SK-N-SH (cell line): ENCODE results near the gene MS4A10. TPM values are rescaled to one million over a fixed set of nuclear protein-coding genes. Genes with fewer than 3 reads are reported as not detected.

Experiments used
- CTCF ChIA-PET: fragments of 300-600, 350-600 bp; formaldehyde crosslinking; extraction: SDS; loops from one replicate; lab custom pipeline; 2021; lab: Yijun Ruan, JAX
- POLR2A ChIA-PET: fragments of 350-600 bp; sonication (Branson Sonifier 250); formaldehyde crosslinking; extraction: SDS; loops from one replicate; lab custom pipeline; 2020; ENCODE audit warnings: antibody characterized with exemption, inconsistent platforms; lab: Yijun Ruan, JAX
- DNase-seq: peaks from one replicate; pipeline ENCODE4 v3.0.0; 2012
- H2AFZ ChIP-seq: fragments of 200-600 bp; sonication (generic); 2 replicates; pipeline ENCODE4 v1.8.1; 2016; ENCODE audit warnings: antibody characterized with exemption, mild to moderate bottlenecking, low read depth
- H3F3A ChIP-seq: fragments of 200-600 bp; sonication (generic); replicated peaks from 2 replicates; pipeline ENCODE3; 2016; ENCODE audit warnings: antibody characterized with exemption, mild to moderate bottlenecking; ENCODE audit not compliant: insufficient read depth
- H3K27ac ChIP-seq, 2 experiments: fragments of 200-500 bp in 1 of 2; fragments of 200-600 bp in 1 of 2; sonication (Bioruptor generic) in 1 of 2; sonication (generic), shearing (Covaris generic) in 1 of 2; 2 replicates each; pipeline versions ENCODE4 v1.5.1 to v1.6.1; 2014 to 2016; ENCODE audit warnings: low read depth in 2 of 2, inconsistent platforms in 1 of 2, low read length in 1 of 2, mild to moderate bottlenecking in 1 of 2, mixed read lengths in 1 of 2
- H3K27me3 ChIP-seq: fragments of 200-600 bp; sonication (generic), shearing (Covaris generic); 2 replicates; pipeline ENCODE4 v1.6.1; 2016; ENCODE audit warnings: mixed run types; ENCODE audit not compliant: insufficient read depth
- H3K36me3 ChIP-seq, 2 experiments: fragments of 200-500 bp in 1 of 2; fragments of 200-600 bp in 1 of 2; sonication (Bioruptor generic) in 1 of 2; sonication (generic) in 1 of 2; replicated peaks in 1 of 2; 2 replicates each; pipeline versions ENCODE3 to v1.5.1; 2014 to 2016; ENCODE audit warnings: low read length in 1 of 2, mild to moderate bottlenecking in 1 of 2; ENCODE audit not compliant: insufficient read depth in 2 of 2, control insufficient read depth in 1 of 2
- H3K4me1 ChIP-seq, 2 experiments: fragments of 200-500 bp in 1 of 2; fragments of 200-600 bp in 1 of 2; sonication (Bioruptor generic) in 1 of 2; sonication (generic), shearing (Covaris generic) in 1 of 2; 2 replicates each; pipeline versions ENCODE4 v1.5.1 to v1.6.1; 2014 to 2016; ENCODE audit warnings: low read depth in 1 of 2, low read length in 1 of 2, mixed run types in 1 of 2; ENCODE audit not compliant: insufficient read depth in 2 of 2, control insufficient read depth in 1 of 2
- H3K4me2 ChIP-seq: fragments of 200-600 bp; sonication (generic), shearing (Covaris generic); 2 replicates; pipeline ENCODE4 v1.6.1; 2017; ENCODE audit warnings: mixed run types
- H3K4me3 ChIP-seq, 2 experiments: fragments of 200-500 bp in 1 of 2; fragments of 200-600 bp in 1 of 2; sonication (Bioruptor generic) in 1 of 2; sonication (generic), shearing (Covaris generic) in 1 of 2; 2 replicates each; pipeline versions ENCODE4 v1.5.1 to v1.8.1; 2014 to 2016; ENCODE audit warnings: low read depth in 2 of 2, inconsistent platforms in 1 of 2, low read length in 1 of 2, mild to moderate bottlenecking in 1 of 2, mixed read lengths in 1 of 2, moderate library complexity in 1 of 2
- H3K79me2 ChIP-seq: fragments of 200-600 bp; sonication (generic); 2 replicates; pipeline ENCODE4 v1.8.1; 2017; ENCODE audit warnings: mild to moderate bottlenecking; ENCODE audit not compliant: insufficient read depth
- H3K9ac ChIP-seq: fragments of 200-600 bp; sonication (generic); 2 replicates; pipeline ENCODE4 v1.6.1; 2017; ENCODE audit warnings: mixed run types
- H3K9me2 ChIP-seq: fragments of 200-600 bp; sonication (generic); 2 replicates; pipeline ENCODE4 v1.6.1; 2017; ENCODE audit warnings: mixed run types
- H3K9me3 ChIP-seq: fragments of 200-600 bp; sonication (generic); 2 replicates; pipeline ENCODE4 v1.6.1; 2017; ENCODE audit warnings: mixed run types, mild to moderate bottlenecking, moderate library complexity
- H4K20me1 ChIP-seq: fragments of 200-600 bp; sonication (generic); 2 replicates; pipeline ENCODE4 v1.6.1; 2017; ENCODE audit warnings: mild to moderate bottlenecking, mixed run types; ENCODE audit not compliant: insufficient read depth
- CHD2 ChIP-seq: fragments of 150-350 bp; IDR thresholded peaks from 2 replicates; pipeline ENCODE4 v1.6.1; 2018; ENCODE audit warnings: low read length; ENCODE audit not compliant: partially characterized antibody
- FOXJ3 ChIP-seq: sonication (generic); formaldehyde crosslinking; IDR thresholded peaks from 2 replicates; pipeline ENCODE4 v1.5.1; 2020; ENCODE audit warnings: mild to moderate bottlenecking, missing genetic modification reagents
- FOXM1 ChIP-seq: IDR thresholded peaks from 2 replicates; pipeline ENCODE4 v1.4.0; 2012; ENCODE audit warnings: low read depth, mild to moderate bottlenecking
- GATA2 ChIP-seq: sonication (generic); formaldehyde crosslinking; IDR thresholded peaks from 2 replicates; pipeline ENCODE4 v1.5.0; 2020; ENCODE audit warnings: mild to moderate bottlenecking, missing genetic modification reagents
- MEF2A ChIP-seq: IDR thresholded peaks from 2 replicates; pipeline ENCODE4 v1.4.0; 2012; ENCODE audit warnings: low read depth, borderline replicate concordance
- MXI1 ChIP-seq: IDR thresholded peaks from 2 replicates; pipeline ENCODE4 v1.6.1; 2012; ENCODE audit warnings: mild to moderate bottlenecking, low read depth, low read length, improper control_type of control experiment
- NRF1 ChIP-seq: IDR thresholded peaks from 2 replicates; pipeline ENCODE4 v1.6.1; 2012; ENCODE audit warnings: low read depth, mild to moderate bottlenecking, low read length
- RFX5 ChIP-seq: IDR thresholded peaks from 2 replicates; pipeline ENCODE4 v1.6.1; 2012; ENCODE audit warnings: mild to moderate bottlenecking, improper control_type of control experiment, low read length
- RXRA ChIP-seq: IDR thresholded peaks from 2 replicates; pipeline ENCODE4 v1.4.0; 2012; ENCODE audit warnings: low read depth, mild to moderate bottlenecking, borderline replicate concordance
- TAF1 ChIP-seq: IDR thresholded peaks from 2 replicates; pipeline ENCODE4 v1.6.1; 2012; ENCODE audit warnings: low read depth, mild to moderate bottlenecking, low read length, moderate library complexity, borderline replicate concordance
- TCF12 ChIP-seq: IDR thresholded peaks from 2 replicates; pipeline ENCODE4 v1.4.0; 2012
- TEAD4 ChIP-seq: IDR thresholded peaks from 2 replicates; pipeline ENCODE4 v1.4.0; 2012; ENCODE audit warnings: mild to moderate bottlenecking, borderline replicate concordance; ENCODE audit not compliant: insufficient read depth
- USF2 ChIP-seq: fragments of 150-350 bp; IDR thresholded peaks from 2 replicates; pipeline ENCODE4 v1.6.1; 2017; ENCODE audit warnings: antibody characterized with exemption, low read length, low read depth, borderline replicate concordance
- ZBTB33 ChIP-seq: IDR thresholded peaks from 2 replicates; pipeline ENCODE4 v1.4.0; 2012; ENCODE audit warnings: low read depth, borderline replicate concordance
- WGBS: methylation state at CpG from one replicate; pipeline ENCODE4 v1.1.6; 2017; ENCODE audit warnings: low lambda C conversion rate; 5-methylcytosine and 5-hydroxymethylcytosine counted together
- polyA plus RNA-seq, 3 experiments: library from polyadenylated mRNA; depleted of rRNA; stranded (reverse); fragments of >200 nt; gene quantifications; 2 replicates each; pipeline ENCODE4 v1.2.3, GENCODE V29; 2012
- TF ChIP-seq, protein P1 (sequence below): fragments of 200-600 bp; sonication (generic); IDR thresholded peaks from 2 replicates; pipeline ENCODE4 v1.6.1; 2017; ENCODE audit warnings: antibody characterized with exemption, mild to moderate bottlenecking, moderate library complexity
- TF ChIP-seq, protein P2 (sequence below): IDR thresholded peaks from 2 replicates; pipeline ENCODE4 v1.4.0; 2012; ENCODE audit warnings: low read depth

Gene MS4A10
- polyA plus RNA-seq, 1 of the 3 experiments (the other 2 are of a cell fraction), result not detected

- TF ChIP-seq, protein P1, sequence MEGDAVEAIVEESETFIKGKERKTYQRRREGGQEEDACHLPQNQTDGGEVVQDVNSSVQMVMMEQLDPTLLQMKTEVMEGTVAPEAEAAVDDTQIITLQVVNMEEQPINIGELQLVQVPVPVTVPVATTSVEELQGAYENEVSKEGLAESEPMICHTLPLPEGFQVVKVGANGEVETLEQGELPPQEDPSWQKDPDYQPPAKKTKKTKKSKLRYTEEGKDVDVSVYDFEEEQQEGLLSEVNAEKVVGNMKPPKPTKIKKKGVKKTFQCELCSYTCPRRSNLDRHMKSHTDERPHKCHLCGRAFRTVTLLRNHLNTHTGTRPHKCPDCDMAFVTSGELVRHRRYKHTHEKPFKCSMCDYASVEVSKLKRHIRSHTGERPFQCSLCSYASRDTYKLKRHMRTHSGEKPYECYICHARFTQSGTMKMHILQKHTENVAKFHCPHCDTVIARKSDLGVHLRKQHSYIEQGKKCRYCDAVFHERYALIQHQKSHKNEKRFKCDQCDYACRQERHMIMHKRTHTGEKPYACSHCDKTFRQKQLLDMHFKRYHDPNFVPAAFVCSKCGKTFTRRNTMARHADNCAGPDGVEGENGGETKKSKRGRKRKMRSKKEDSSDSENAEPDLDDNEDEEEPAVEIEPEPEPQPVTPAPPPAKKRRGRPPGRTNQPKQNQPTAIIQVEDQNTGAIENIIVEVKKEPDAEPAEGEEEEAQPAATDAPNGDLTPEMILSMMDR, result no peak
- TF ChIP-seq FOXJ3 (CRISPR knock-in tag) (no peak), NRF1 (no peak)
Measured at GRCh38 chr11:60842668-60843600, 57.8 kb downstream of the MS4A10 start (continued).

DNA sequence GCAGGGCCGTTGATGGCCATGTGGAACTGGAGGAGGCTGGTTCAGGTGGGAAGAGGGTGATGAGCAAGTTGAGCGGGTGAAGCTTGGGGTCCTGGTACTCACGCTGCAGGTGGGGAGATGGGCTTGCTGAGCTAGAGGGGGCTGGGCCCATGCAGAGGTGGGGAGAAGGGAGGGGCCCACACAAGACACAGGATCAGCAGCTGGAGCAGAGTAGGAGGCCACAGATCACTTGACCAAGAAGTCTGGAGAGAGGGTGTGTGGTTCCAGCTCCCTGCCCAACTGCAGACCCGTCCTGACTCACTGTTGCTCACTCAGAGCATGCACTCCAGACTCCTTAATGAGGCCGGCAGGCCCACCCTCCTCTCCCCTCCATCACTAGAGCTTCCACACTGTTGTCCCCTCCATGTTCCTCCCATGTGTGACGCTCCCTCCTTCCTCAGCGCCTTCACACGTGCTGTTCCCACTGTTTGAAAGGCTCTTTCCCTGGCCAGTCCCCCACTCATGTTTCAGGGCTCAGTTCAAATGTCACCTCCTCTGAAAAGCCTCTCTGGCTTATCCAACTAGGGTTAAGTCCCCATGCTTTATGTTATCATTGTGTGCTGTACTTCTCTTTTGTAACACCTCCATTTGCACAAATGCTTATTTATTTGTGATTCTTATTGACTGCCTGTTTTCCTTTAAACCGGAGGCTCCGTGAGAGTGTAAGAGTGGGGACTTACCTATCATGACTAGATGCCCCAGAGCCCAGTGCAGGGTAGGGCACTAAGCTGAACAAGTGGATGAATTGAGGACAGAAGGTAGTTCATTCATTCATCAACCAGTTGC, 59.1 kb downstream of the MS4A10 start:
- Histone ChIP-seq H3K27me3 (no peaks in the 10 kb centered on the region), H3K27ac (no peak overlapping the region), H3K4me3 (peak overlapping the region; percentile 85 to 98), H3K9ac (peak overlapping the region; percentile 84; the same call in 1 of the 2 replicates)
- no peak for TF ChIP-seq GATA2
- TF ChIP-seq RXRA, result no peak
- TF ChIP-seq FOXM1, result no peak
- TF ChIP-seq TAF1, result no peak
- no peak for TF ChIP-seq TEAD4
- TF ChIP-seq ZBTB33, result no peak
- no peak for TF ChIP-seq MXI1
- no peak for TF ChIP-seq USF2
- no peak for TF ChIP-seq MEF2A
- no peak for TF ChIP-seq CHD2
- TF ChIP-seq TCF12, result no peak
- no peak for TF ChIP-seq RFX5
- TF ChIP-seq, protein P2, sequence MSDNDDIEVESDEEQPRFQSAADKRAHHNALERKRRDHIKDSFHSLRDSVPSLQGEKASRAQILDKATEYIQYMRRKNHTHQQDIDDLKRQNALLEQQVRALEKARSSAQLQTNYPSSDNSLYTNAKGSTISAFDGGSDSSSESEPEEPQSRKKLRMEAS, result no peak
- TF ChIP-seq, all 33 proteins: peak for 0
- WGBS, result 56% methylated on average over 10 of the region's 10 CpGs
- Histone ChIP-seq H3F3A (no peaks in the 10 kb centered on the region), H3K79me2 (peaks cover 44% of the 10 kb centered on the region), H3K9me3 (no peaks in the 10 kb centered on the region), H3K36me3 (peaks cover 0 to 13% of the 10 kb centered on the region in 2 experiments), H3K4me1 (peaks cover 0 to 34% of the 10 kb centered on the region in 2 experiments; a peak in 3 of 4 replicates), H3K4me2 (peak overlapping the region; percentile 89), H2AFZ (no peak overlapping the region), H3K9me2 (no peaks in the 10 kb centered on the region), H4K20me1 (no peaks in the 10 kb centered on the region; the same call in 1 of the 2 replicates)
- CTCF ChIA-PET, result interaction anchor here (1.1 to 23.7 kb wide), 4 partner anchors 13 to 52 kb away, joined by 3 to 550 read pairs (median 11); partner anchors contain the start of gene PRPF19
- no peak for DNase-seq
- POLR2A ChIA-PET, result no interaction called here
